HG02938 (cell line): Measurements from ENCODE around the gene RIPOR2.
"Not testable (repeated sequence)": the region's sequence is repeated elsewhere in the genome, so short reads cannot be mapped to it uniquely, and the experiment has no call there.

Source experiments
- ATAC-seq: cut with Tn5 transposase; IDR thresholded peaks from one replicate; pipeline ENCODE4 v1.9.1; 2021; ENCODE audit warnings: mild to moderate bottlenecking, moderate library complexity; ENCODE audit not compliant: unreplicated experiment

RIPOR2 gene

GRCh38 chr6:24926647-24927046 is 9.1 kb downstream of the RIPOR2 start:
- ATAC-seq, result not testable (repeated sequence)

- ATAC-seq, result no peak
These were observed 9.6 kb downstream of the RIPOR2 start for GRCh38 chr6:24926192-24926591.

GRCh38 chr6:24925661-24926060 is 10.1 kb downstream of the RIPOR2 start:
- no peak for ATAC-seq

DNA sequence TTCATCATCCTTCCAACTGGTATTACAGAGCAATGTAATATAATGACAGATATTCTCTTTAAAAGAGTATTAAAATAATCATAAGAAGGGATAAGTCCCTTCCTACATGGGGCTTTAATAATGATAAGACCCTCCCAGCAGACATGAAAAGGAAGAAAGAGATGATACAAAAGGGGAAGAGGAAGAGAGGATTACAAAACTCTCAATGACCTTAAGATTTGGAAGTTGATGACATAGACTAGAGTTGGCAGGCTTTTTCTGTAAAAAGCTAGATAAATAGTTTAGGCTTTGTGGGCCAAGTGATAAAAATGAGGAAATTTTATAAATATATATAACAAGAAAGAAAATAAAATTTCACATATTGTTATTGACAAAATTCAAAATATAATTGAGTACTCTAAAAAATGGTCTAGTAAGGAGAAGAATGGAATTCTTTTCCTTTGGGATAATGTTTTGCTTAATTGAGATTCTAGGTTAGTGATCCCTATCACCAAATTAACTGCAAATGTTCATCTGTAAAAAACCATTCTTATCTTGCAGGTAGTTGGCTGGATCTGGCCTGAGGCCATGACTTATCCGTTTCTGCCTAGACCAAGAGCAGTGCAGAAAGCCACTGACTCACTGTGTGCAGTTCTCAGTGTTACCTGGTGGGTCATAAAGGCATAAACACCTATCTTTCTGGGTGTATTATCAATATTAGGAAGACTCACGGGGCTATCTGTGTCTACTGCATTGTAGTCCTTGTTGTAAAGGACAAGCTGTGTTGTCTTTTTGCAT is 11.0 kb downstream of the RIPOR2 start:
- no peak for ATAC-seq

GRCh38 chr6:24923885-24924401 is 11.8 kb downstream of the RIPOR2 start:
- no peak for ATAC-seq

- no peak for ATAC-seq
These were observed 12.9 kb downstream of the RIPOR2 start for GRCh38 chr6:24922814-24923213.

DNA sequence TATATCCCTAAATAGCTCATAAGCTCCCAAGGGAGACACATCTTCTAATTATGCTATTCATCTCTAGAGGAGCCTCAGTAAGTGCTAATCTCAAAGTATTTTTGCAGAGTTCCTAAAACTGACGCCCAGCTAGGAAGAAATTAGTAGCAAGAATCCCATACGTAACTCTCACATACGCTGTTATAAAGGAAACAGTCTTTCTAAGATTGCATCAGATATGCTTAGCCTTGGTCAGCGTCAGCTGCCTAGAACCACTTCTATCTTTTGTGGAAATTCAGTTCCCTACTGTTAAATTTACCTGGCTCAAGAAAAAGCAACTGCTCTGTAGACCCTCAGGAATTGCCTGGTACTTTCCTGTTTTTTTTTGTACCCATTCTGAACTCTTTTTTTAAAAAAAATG is 13.6 kb downstream of the RIPOR2 start:
- ATAC-seq, result no peak

DNA sequence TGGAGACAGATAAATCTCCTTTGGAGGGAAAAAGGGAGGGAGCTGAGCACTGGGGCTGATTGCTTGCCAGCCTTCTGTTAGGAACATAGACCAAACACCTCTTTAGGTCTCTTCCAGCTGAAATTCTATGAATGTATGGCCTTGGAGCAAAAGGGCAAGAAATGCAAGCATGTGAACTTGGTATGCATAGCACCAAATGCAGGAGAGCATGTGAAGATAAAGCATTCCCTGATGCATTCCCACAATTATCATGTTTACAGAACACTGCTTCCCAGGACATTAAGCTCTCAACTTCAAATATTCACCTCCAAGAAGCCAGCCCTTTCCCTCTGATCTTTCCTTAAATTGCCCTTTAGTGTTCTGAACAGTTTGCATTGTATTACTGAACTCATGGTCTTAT is 15.6 kb downstream of the RIPOR2 start:
- ATAC-seq, result no peak

- peak; percentile 63 for ATAC-seq
These were observed 16.5 kb downstream of the RIPOR2 start for GRCh38 chr6:24919056-24919892.

GRCh38 chr6:24918641-24919055 is 17.1 kb downstream of the RIPOR2 start:
- no peak for ATAC-seq

- ATAC-seq, result no peak
These were observed 19.3 kb downstream of the RIPOR2 start for GRCh38 chr6:24916496-24916895.

GRCh38 chr6:24915641-24916040 is 20.1 kb downstream of the RIPOR2 start:
- no peak for ATAC-seq

GRCh38 chr6:24914082-24914481 is 21.7 kb downstream of the RIPOR2 start:
- ATAC-seq, result not testable (repeated sequence)

DNA sequence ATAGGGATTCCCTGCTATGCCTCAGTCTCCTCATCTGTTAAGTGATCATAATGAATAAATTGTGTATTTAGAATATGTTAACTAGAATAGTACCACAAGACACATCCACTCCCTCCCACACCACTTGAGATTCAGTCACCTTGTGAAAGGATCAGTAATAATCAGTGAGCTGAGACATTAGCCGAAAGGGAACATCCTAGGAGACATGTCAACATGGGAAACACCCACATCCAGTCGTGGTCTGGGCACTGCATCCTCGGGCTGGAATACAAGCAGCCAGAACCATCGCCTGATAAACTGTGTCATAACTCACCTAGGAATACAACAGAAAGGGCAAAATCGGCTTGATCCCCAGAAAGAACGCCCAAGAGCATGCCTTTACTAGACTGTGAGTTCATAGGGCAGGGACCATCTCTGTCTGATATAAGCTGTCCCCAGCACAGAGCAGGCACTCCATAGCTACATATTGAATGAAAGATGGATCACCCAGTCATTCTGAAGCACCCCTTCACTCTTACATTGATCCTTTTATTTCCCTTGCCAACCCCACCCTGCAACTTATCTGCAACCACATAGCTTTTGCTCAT is 23.9 kb downstream of the RIPOR2 start:
- no peak for ATAC-seq

GRCh38 chr6:24910961-24911725 is 24.6 kb downstream of the RIPOR2 start:
- no peak for ATAC-seq

DNA sequence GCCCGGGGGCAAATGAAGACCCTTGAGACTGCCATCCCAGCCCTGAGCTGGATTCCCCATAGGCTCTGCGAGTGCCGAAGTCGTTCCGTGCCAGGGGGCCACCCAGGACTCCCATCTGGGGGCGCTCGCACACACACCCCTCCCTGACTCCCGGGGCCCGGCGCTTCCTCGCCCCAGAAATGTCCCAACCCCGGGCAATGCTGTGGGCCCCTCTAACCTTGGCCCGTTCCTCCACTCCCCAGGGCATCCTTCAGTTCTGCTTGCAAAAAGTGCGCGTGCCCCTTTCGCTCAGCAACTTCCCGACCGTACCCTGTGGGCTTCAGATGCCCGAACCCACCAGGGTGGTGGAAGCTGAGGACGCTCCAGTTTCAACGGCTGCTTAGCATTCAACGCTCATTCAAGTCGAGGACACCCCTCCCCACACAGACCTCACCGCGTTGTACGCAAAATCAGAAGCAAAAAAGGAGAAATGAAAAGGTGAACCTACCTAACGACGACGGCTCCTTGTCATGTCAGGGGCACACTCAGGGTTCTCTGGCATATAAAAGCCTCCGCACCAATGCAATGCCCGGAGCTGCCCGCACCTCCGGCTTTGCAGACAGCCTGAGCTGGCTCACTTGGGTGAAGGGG is 25.3 kb downstream of the RIPOR2 start:
- no peak for ATAC-seq

- no peak for ATAC-seq
These were observed 26.2 kb downstream of the RIPOR2 start for GRCh38 chr6:24909241-24910216.

- no peak for ATAC-seq
These were observed 27.1 kb downstream of the RIPOR2 start for GRCh38 chr6:24908650-24909035.
